Measurements from ENCODE around the gene OR13C5. TPM values are rescaled to one million over a fixed set of nuclear protein-coding genes. Genes with fewer than 3 reads are reported as not detected.
"Not testable (repeated sequence)": the region's sequence is repeated elsewhere in the genome, so short reads cannot be mapped to it uniquely, and the experiment has no call there.

Gene OR13C5
- total RNA-seq, 1 donor from 2014 or later, result not detected

- Histone ChIP-seq H3K9me3 (ENCODE audit: insufficient read depth, low read depth, low read length) (no peaks in the 10 kb centered on the region), H3K79me2 (ENCODE audit: insufficient read depth, low read length) (no peaks in the 10 kb centered on the region), H3K9ac (ENCODE audit: low read length) (no peak overlapping the region), H3K36me3 (ENCODE audit: insufficient read depth, low read length) (no peaks in the 10 kb centered on the region), H3K27me3 (ENCODE audit: insufficient read depth, low read length) (no peaks in the 10 kb centered on the region), H3K4me2 (ENCODE audit: low read length) (no peak overlapping the region), H2AFZ (ENCODE audit: low read depth, low read length) (no peak overlapping the region), H4K20me1 (ENCODE audit: insufficient read depth, low read length) (no peaks in the 10 kb centered on the region), H3K4me3 (ENCODE audit: insufficient read depth, low read depth, low read length) (no peak overlapping the region), H3K4me1 (ENCODE audit: insufficient read depth, low read length) (no peaks in the 10 kb centered on the region), H3K27ac (ENCODE audit: low read depth, low read length) (no peak overlapping the region)
- FAIRE-seq (no peak), DNase-seq (ENCODE audit: low read depth) (no peak)
- Mint-ChIP-seq H3K9me3 (ENCODE audit: unreplicated experiment) (no peaks in the 10 kb centered on the region), H3K27ac (ENCODE audit: unreplicated experiment) (no peak overlapping the region), H3K4me3 (ENCODE audit: unreplicated experiment) (no peak overlapping the region), H3K4me1 (ENCODE audit: low read depth, unreplicated experiment) (no peaks in the 10 kb centered on the region), H3K27me3 (ENCODE audit: low read depth, unreplicated experiment) (no peaks in the 10 kb centered on the region), H3K36me3 (ENCODE audit: low read depth, unreplicated experiment) (no peaks in the 10 kb centered on the region)
- TF ChIP-seq EZH2 (IDR thresholded peaks at IDR 0.05; ENCODE audit: insufficient read depth, low read length), result no peak
- TF ChIP-seq, protein P1, sequence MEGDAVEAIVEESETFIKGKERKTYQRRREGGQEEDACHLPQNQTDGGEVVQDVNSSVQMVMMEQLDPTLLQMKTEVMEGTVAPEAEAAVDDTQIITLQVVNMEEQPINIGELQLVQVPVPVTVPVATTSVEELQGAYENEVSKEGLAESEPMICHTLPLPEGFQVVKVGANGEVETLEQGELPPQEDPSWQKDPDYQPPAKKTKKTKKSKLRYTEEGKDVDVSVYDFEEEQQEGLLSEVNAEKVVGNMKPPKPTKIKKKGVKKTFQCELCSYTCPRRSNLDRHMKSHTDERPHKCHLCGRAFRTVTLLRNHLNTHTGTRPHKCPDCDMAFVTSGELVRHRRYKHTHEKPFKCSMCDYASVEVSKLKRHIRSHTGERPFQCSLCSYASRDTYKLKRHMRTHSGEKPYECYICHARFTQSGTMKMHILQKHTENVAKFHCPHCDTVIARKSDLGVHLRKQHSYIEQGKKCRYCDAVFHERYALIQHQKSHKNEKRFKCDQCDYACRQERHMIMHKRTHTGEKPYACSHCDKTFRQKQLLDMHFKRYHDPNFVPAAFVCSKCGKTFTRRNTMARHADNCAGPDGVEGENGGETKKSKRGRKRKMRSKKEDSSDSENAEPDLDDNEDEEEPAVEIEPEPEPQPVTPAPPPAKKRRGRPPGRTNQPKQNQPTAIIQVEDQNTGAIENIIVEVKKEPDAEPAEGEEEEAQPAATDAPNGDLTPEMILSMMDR (IDR thresholded peaks at IDR 0.05; ENCODE audit: insufficient read depth, low read depth, low read length), result no peak
Measured at GRCh38 chr9:104608336-104608735, 9.1 kb upstream of the OR13C5 start.

DNA sequence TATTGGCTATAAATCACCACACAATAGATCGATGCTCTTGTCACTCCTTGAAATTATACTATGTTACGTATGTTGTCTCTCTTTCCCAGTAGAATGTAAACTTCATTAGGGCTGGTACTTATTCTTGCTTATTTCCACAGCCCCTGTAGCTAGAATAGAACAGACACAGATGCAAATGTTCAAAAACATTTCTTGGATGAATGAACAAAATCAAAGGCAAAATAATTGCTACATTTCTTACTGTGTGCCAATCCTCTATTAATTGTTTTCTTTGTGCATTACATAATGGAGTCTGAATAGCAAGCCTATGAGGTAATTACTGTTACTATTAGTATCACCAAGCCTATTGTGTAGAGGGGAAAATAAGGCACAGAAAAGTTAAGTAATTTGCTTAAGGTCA lies 6.9 kb upstream of the OR13C5 start:
- Histone ChIP-seq H3K36me3 (ENCODE audit: insufficient read depth, low read length) (no peaks in the 10 kb centered on the region), H3K27me3 (ENCODE audit: insufficient read depth, low read length) (no peaks in the 10 kb centered on the region), H3K9me3 (ENCODE audit: insufficient read depth, low read depth, low read length) (no peaks in the 10 kb centered on the region), H4K20me1 (ENCODE audit: insufficient read depth, low read length) (no peaks in the 10 kb centered on the region), H3K4me3 (ENCODE audit: insufficient read depth, low read depth, low read length) (no peak overlapping the region), H3K79me2 (ENCODE audit: insufficient read depth, low read length) (no peaks in the 10 kb centered on the region), H3K4me1 (ENCODE audit: insufficient read depth, low read length) (no peaks in the 10 kb centered on the region), H3K27ac (ENCODE audit: low read depth, low read length) (no peak overlapping the region), H3K4me2 (ENCODE audit: low read length) (no peak overlapping the region), H3K9ac (ENCODE audit: low read length) (no peak overlapping the region), H2AFZ (ENCODE audit: low read depth, low read length) (no peak overlapping the region)
- DNase-seq (ENCODE audit: low read depth), result no peak
- no peak for TF ChIP-seq EZH2 (IDR thresholded peaks at IDR 0.05; ENCODE audit: insufficient read depth, low read length)
- TF ChIP-seq, protein P1 (IDR thresholded peaks at IDR 0.05; ENCODE audit: insufficient read depth, low read depth, low read length), result no peak
- no peaks in the 10 kb centered on the region for H3K27me3 Mint-ChIP-seq (ENCODE audit: low read depth, unreplicated experiment)
- H3K9me3 Mint-ChIP-seq (ENCODE audit: unreplicated experiment), result no peaks in the 10 kb centered on the region
- no peaks in the 10 kb centered on the region for H3K4me1 Mint-ChIP-seq (ENCODE audit: low read depth, unreplicated experiment)
- H3K27ac Mint-ChIP-seq (ENCODE audit: unreplicated experiment), result no peak overlapping the region
- FAIRE-seq, result no peak
- H3K36me3 Mint-ChIP-seq (ENCODE audit: low read depth, unreplicated experiment), result no peaks in the 10 kb centered on the region
- H3K4me3 Mint-ChIP-seq (ENCODE audit: unreplicated experiment), result no peak overlapping the region

GRCh38 chr9:104605527-104605926 lies 6.3 kb upstream of the OR13C5 start, which contains the start of gene OR13C2:
Gene OR13C2, minus strand, starts transcription at chr9:104605627. Its CDS starts 0 bp downstream, at chr9:104605627.
- not testable (repeated sequence) for H3K36me3 Mint-ChIP-seq (ENCODE audit: low read depth, unreplicated experiment); H3K27ac Mint-ChIP-seq (ENCODE audit: unreplicated experiment); H3K4me1 Mint-ChIP-seq (ENCODE audit: low read depth, unreplicated experiment); H3K9me3 Mint-ChIP-seq (ENCODE audit: unreplicated experiment); H3K36me3 ChIP-seq (ENCODE audit: insufficient read depth, low read length); H3K27me3 ChIP-seq (ENCODE audit: insufficient read depth, low read length); DNase-seq (ENCODE audit: low read depth); H3K4me1 ChIP-seq (ENCODE audit: insufficient read depth, low read length); H3K4me2 ChIP-seq (ENCODE audit: low read length); H3K27me3 Mint-ChIP-seq (ENCODE audit: low read depth, unreplicated experiment); H3K4me3 Mint-ChIP-seq (ENCODE audit: unreplicated experiment); H4K20me1 ChIP-seq (ENCODE audit: insufficient read depth, low read length); H3K27ac ChIP-seq (ENCODE audit: low read depth, low read length); H3K4me3 ChIP-seq (ENCODE audit: insufficient read depth, low read depth, low read length); H3K79me2 ChIP-seq (ENCODE audit: insufficient read depth, low read length); H2AFZ ChIP-seq (ENCODE audit: low read depth, low read length); H3K9me3 ChIP-seq (ENCODE audit: insufficient read depth, low read depth, low read length); FAIRE-seq; H3K9ac ChIP-seq (ENCODE audit: low read length)
